Right lobe of liver (tissue), 6 donors: ENCODE data around the gene POLE. TPM values are rescaled to one million over a fixed set of nuclear protein-coding genes. Genes with fewer than 3 reads are reported as not detected.
A peak's percentile ranks its signal among the peaks of the same experiment; 100 is the strongest.

Experiments used
- ATAC-seq, 4 donors: fragments of 200-7000 bp; cut with Tn5 transposase; one replicate each; pipeline ENCODE4 v1.9.1; 2020; ENCODE audit warnings: mild to moderate bottlenecking in 4 of 4, moderate library complexity in 4 of 4
- DNase-seq, 3 donors: peaks; one replicate each; pipeline ENCODE4 v3.0.0-alpha.2; 2020
- H3K27ac ChIP-seq, 3 donors: fragments of 200-600 bp; one replicate each; pipeline ENCODE4 v1.8.0; 2022
- H3K27me3 ChIP-seq, 2 donors: fragments of 200-600 bp; one replicate each; pipeline ENCODE4 v1.8.0; 2022
- H3K36me3 ChIP-seq, 4 donors: fragments of 200-600 bp; sonication (generic) in 1 of 4; one replicate each; pipeline versions ENCODE4 v1.5.1 to v1.8.0; 2017 to 2022; ENCODE audit warnings: control low read depth in 1 of 4
- H3K4me1 ChIP-seq, 4 donors: fragments of 200-600 bp; sonication (generic) in 1 of 4; one replicate each; pipeline versions ENCODE4 v1.5.1 to v1.8.0; 2017 to 2022; ENCODE audit warnings: control low read depth in 1 of 4
- H3K4me3 ChIP-seq, 3 donors: fragments of 200-600 bp; one replicate each; pipeline ENCODE4 v1.8.0; 2022
- H3K9me3 ChIP-seq, 4 donors: fragments of 200-600 bp; sonication (generic) in 1 of 4; one replicate each; pipeline versions ENCODE4 v1.5.1 to v1.8.0; 2017 to 2022; ENCODE audit warnings: control low read depth in 1 of 4
- CTCF ChIP-seq, 4 donors: fragments of 200-600 bp in 3 of 4; fragments of 450-650 bp in 1 of 4; IDR thresholded peaks; one replicate each; pipeline versions ENCODE4 v1.5.1 to v1.8.0; 2016 to 2022; ENCODE audit warnings: antibody characterized with exemption in 4 of 4, mild to moderate bottlenecking in 2 of 4
- POLR2A ChIP-seq: fragments of 450-650 bp; IDR thresholded peaks from one replicate; pipeline ENCODE4 v1.6.1; 2017; ENCODE audit warnings: antibody characterized with exemption, mild to moderate bottlenecking
- WGBS: methylation state at CpG from one replicate; pipeline ENCODE4 v1.1.6; 2018; ENCODE audit warnings: low coverage, low lambda C conversion rate; ENCODE audit not compliant: insufficient coverage; ENCODE audit errors: missing lambda C conversion rate; 5-methylcytosine and 5-hydroxymethylcytosine counted together
- intact Hi-C, 2 donors: fragments of 100-400 bp; cut with DNase I; formaldehyde crosslinking; loops; one replicate each; pipeline versions ENCODE4 v1.11.2 to v1.14.1; 2022
- total RNA-seq, 6 experiments: library from RNA; depleted of rRNA in 2 of 6; stranded (reverse); fragments of >200 nt in 2 of 6; fragmentation: NEBNext Ultra II Directional in 3 of 6; extraction: Animal tissue kit (Norgen Biotek cat#: 25700) in 3 of 6; gene quantifications; one replicate each; pipeline versions ENCODE4 v1.1.0 to v1.2.4, GENCODE V29; 2016 to 2023
- donor health status: DM: no; HTN: yes; CAD: no.
- donor health status: DM: no; HTN: no; CAD: no.
- donor health status: DM: no; HTN: no; CAD: no.
- donor health status: DM: no; HTN: yes; CAD: no.
- donor health status: DM: no; HTN: yes; CAD: no.

The POLE gene
- total RNA-seq, 6 experiments from 2014 or later = 13.6 to 34.0 (median 22.7) TPM

GRCh38 chr12:132620113-132620898 lies 66.8 kb downstream of the POLE start:
- DNase-seq (no peak), ATAC-seq (no peak)
- Histone ChIP-seq H3K4me1 (peaks cover 0 to 4% (median 0%) of the 10 kb centered on the region in 4 donors), H3K36me3 (peaks cover 0 to 4% (median 0%) of the 10 kb centered on the region in 4 donors), H3K27ac (no peak overlapping the region), H3K27me3 (peaks cover 0 to 13% of the 10 kb centered on the region in 2 donors), H3K4me3 (no peak overlapping the region), H3K9me3 (no peaks in the 10 kb centered on the region)
- WGBS = no CpG with 5 or more reads among the region's 29 CpGs
- TF ChIP-seq CTCF (IDR thresholded peaks at IDR 0.05) (no peak), POLR2A (no peak)
- intact Hi-C loops = no loop called here

GRCh38 chr12:132619386-132620112 lies 67.6 kb downstream of the POLE start:
- Histone ChIP-seq H3K27ac (no peak overlapping the region), H3K27me3 (peaks cover 0 to 13% of the 10 kb centered on the region in 2 donors), H3K9me3 (no peaks in the 10 kb centered on the region), H3K4me3 (no peak overlapping the region), H3K36me3 (no peaks in the 10 kb centered on the region), H3K4me1 (peaks cover 0 to 4% (median 0%) of the 10 kb centered on the region in 4 donors)
- TF ChIP-seq POLR2A = no peak
- no peak for TF ChIP-seq CTCF (IDR thresholded peaks at IDR 0.05)
- intact Hi-C loops = no loop called here
- peak in 1 of 3 donors; percentile 53 for DNase-seq
- no peak for ATAC-seq
- no CpG with 5 or more reads among the region's 53 CpGs for WGBS

- intact Hi-C loops = no loop called here
- no peak for TF ChIP-seq POLR2A
- no peak for TF ChIP-seq CTCF (IDR thresholded peaks at IDR 0.05)
- H3K27me3 ChIP-seq = peaks cover 0 to 13% of the 10 kb centered on the region in 2 donors
- DNase-seq (no peak), ATAC-seq (no peak)
- WGBS = no CpG with 5 or more reads among the region's 28 CpGs
- no peak overlapping the region for H3K4me3 ChIP-seq
- no peaks in the 10 kb centered on the region for H3K9me3 ChIP-seq
- H3K36me3 ChIP-seq = no peaks in the 10 kb centered on the region
- H3K4me1 ChIP-seq = peaks cover 0 to 4% (median 0%) of the 10 kb centered on the region in 4 donors
- H3K27ac ChIP-seq = no peak overlapping the region
Measured at GRCh38 chr12:132619071-132619385, 68.1 kb downstream of the POLE start.

GRCh38 chr12:132618683-132619043 lies 68.5 kb downstream of the POLE start, which contains the start of gene P2RX2:
Gene P2RX2 (plus strand): TSS chr12:132618776. CDS start chr12:132618817, 41 bp downstream.
- TF ChIP-seq POLR2A (no peak), CTCF (IDR thresholded peaks at IDR 0.05) (no peak)
- Histone ChIP-seq H3K27me3 (peaks cover 0 to 13% of the 10 kb centered on the region in 2 donors), H3K4me3 (no peak within 1 kb of the TSS), H3K9me3 (no peaks in the 10 kb centered on the region), H3K27ac (no peak within 1 kb of the TSS), H3K36me3 (no peaks in the 10 kb centered on the region), H3K4me1 (peaks cover 0 to 4% (median 0%) of the 10 kb centered on the region in 4 donors)
- ATAC-seq (no peak), DNase-seq (no peak)
- intact Hi-C loops = no loop called here
- no CpG with 5 or more reads among the region's 49 CpGs for WGBS
